K562 (cell line): ENCODE results near the gene EGR2. TPM values are rescaled to one million over a fixed set of nuclear protein-coding genes. Genes with fewer than 3 reads are reported as not detected.
A peak's percentile ranks its signal among the peaks of the same experiment; 100 is the strongest.

ENCODE experiments used
- ARID1B ChIP-seq: fragments of 450-650 bp; IDR thresholded peaks from 2 replicates; pipeline ENCODE4 v1.6.1; 2016; ENCODE audit warnings: antibody characterized with exemption, mild to moderate bottlenecking, inconsistent platforms
- ATF3 ChIP-seq, 2 experiments: fragments of 450-650 bp in 1 of 2; sonication (generic) in 1 of 2; formaldehyde crosslinking in 1 of 2; IDR thresholded peaks in 1 of 2; conservative IDR thresholded peaks in 1 of 2; 2 replicates each; pipeline versions ENCODE4 v1.6.1 to v1.8.1; 2016 to 2023; ENCODE audit warnings: mild to moderate bottlenecking in 2 of 2, moderate library complexity in 2 of 2, inconsistent platforms in 1 of 2, missing genetic modification reagents in 1 of 2
- BRD4 ChIP-seq: fragments of 200-600 bp; sonication (generic); IDR thresholded peaks from 2 replicates; pipeline ENCODE4 v1.6.1; 2017; ENCODE audit warnings: inconsistent platforms
- CREM ChIP-seq: IDR thresholded peaks from 2 replicates; pipeline ENCODE4 v1.6.1; 2014; ENCODE audit warnings: antibody characterized with exemption, low read depth
- CTBP1 ChIP-seq: fragments of 450-650 bp; IDR thresholded peaks from 2 replicates; pipeline ENCODE4 v1.6.1; 2016; ENCODE audit warnings: borderline replicate concordance
- CXXC5 ChIP-seq: fragments of 250-450 bp; sonication (Bioruptor Pico); IDR thresholded peaks from 2 replicates; pipeline ENCODE4 v1.8.0; 2022; ENCODE audit warnings: inconsistent platforms, mild to moderate bottlenecking, moderate library complexity
- E2F4 ChIP-seq: sonication (generic); formaldehyde crosslinking; IDR thresholded peaks from 2 replicates; pipeline ENCODE4 v1.8.0; 2022; ENCODE audit warnings: mild to moderate bottlenecking, low read depth, missing genetic modification reagents
- FOXM1 ChIP-seq, 2 experiments: fragments of 450-650 bp in 1 of 2; sonication (generic) in 1 of 2; formaldehyde crosslinking in 1 of 2; IDR thresholded peaks; 2 replicates each; pipeline versions ENCODE4 v1.6.1 to v1.9.0; 2017 to 2022; ENCODE audit warnings: low read depth in 2 of 2, mild to moderate bottlenecking in 2 of 2, missing genetic modification reagents in 1 of 2, moderate library complexity in 1 of 2
- GMEB1 ChIP-seq: fragments of 250-450 bp; sonication (Bioruptor Pico); IDR thresholded peaks from 2 replicates; pipeline ENCODE4 v1.4.0; 2020; ENCODE audit warnings: mild to moderate bottlenecking
- ILK ChIP-seq: fragments of 450-650 bp; IDR thresholded peaks from 2 replicates; pipeline ENCODE4 v1.6.1; 2016; ENCODE audit warnings: missing genetic modification characterization, low read depth, mild to moderate bottlenecking, missing compliant biosample characterization, moderate library complexity, borderline replicate concordance
- MYNN ChIP-seq, 2 experiments: sonication (generic); formaldehyde crosslinking in 1 of 2; IDR thresholded peaks; 2 replicates each; pipeline versions ENCODE4 v1.5.0 to v1.6.1; 2016 to 2020; ENCODE audit warnings: antibody characterized with exemption in 1 of 2, missing genetic modification reagents in 1 of 2
- NKRF ChIP-seq: fragments of 450-650 bp; IDR thresholded peaks from 2 replicates; pipeline ENCODE4 v1.6.1; 2016; ENCODE audit warnings: borderline replicate concordance
- NONO ChIP-seq, 2 experiments: fragments of 200-400 bp in 1 of 2; fragments of 450-650 bp in 1 of 2; formaldehyde crosslinking in 1 of 2; IDR thresholded peaks; 2 replicates each; pipeline ENCODE4 v1.6.1; 2017; ENCODE audit warnings: low read depth in 2 of 2, mild to moderate bottlenecking in 2 of 2, moderate library complexity in 2 of 2, low read length in 1 of 2
- OTX1 ChIP-seq: fragments of 450-650 bp; formaldehyde crosslinking; IDR thresholded peaks from 2 replicates; pipeline ENCODE4 v1.4.0; 2022; ENCODE audit warnings: mild to moderate bottlenecking
- POLR3G ChIP-seq: IDR thresholded peaks from 2 replicates; pipeline ENCODE4 v1.6.1; 2011; ENCODE audit not compliant: insufficient read length, insufficient replicate concordance; ENCODE audit errors: extremely low read depth
- PPARD ChIP-seq: fragments of 250-450 bp; sonication (Bioruptor Pico); IDR thresholded peaks from 2 replicates; pipeline ENCODE4 v1.8.0; 2022; ENCODE audit warnings: inconsistent platforms, mild to moderate bottlenecking, moderate library complexity
- SP1 ChIP-seq: sonication (generic); formaldehyde crosslinking; IDR thresholded peaks from 2 replicates; pipeline ENCODE4 v1.8.1; 2022; ENCODE audit warnings: mild to moderate bottlenecking, missing genetic modification reagents
- THAP7 ChIP-seq: fragments of 250-450 bp; sonication (Bioruptor Pico); IDR thresholded peaks from 2 replicates; pipeline ENCODE4 v1.5.0; 2021
- TRIM28 ChIP-seq: fragments of 450-650 bp; IDR thresholded peaks from 2 replicates; pipeline ENCODE4 v1.6.1; 2017
- XRCC5 ChIP-seq: fragments of 200-400 bp; formaldehyde crosslinking; IDR thresholded peaks from 2 replicates; pipeline ENCODE4 v1.6.1; 2017; ENCODE audit warnings: low read depth, mild to moderate bottlenecking, low read length
- ZNF436 ChIP-seq: fragments of 250-450, 450-650 bp; sonication (Bioruptor Pico); formaldehyde crosslinking; IDR thresholded peaks from 2 replicates; pipeline ENCODE4 v1.7.0; 2020; ENCODE audit warnings: mild to moderate bottlenecking
- polyA plus RNA-seq, 8 experiments: library from polyadenylated mRNA; depleted of rRNA in 4 of 8; stranded (reverse) in 5 of 8; unstranded in 3 of 8; fragments of >200 nt; fragmentation: Nextera tagmentation in 2 of 8; fragmentation: Illumina TruSeq in 1 of 8; extraction: Ambion mirVana in 2 of 8; extraction: Trizol in 1 of 8; gene quantifications; 2 replicates each; pipeline versions ENCODE4 v1.2.1 to v1.2.3, GENCODE V29; 2011 to 2014; ENCODE audit warnings: inconsistent platforms in 1 of 8, missing spikeins in 1 of 8
- total RNA-seq, 7 experiments: library from RNA; depleted of rRNA in 6 of 7; stranded (reverse); fragments of >200 nt in 6 of 7; fragmentation: Illumina TruSeq in 2 of 7; extraction: Trizol in 2 of 7; gene quantifications; 2 replicates each; pipeline versions ENCODE4 v1.2.1 to v1.2.3, GENCODE V29; 2011 to 2021; ENCODE audit warnings: low replicate concordance in 1 of 7

Gene EGR2
- total and polyA plus RNA-seq, 9 of the 15 experiments (the other 6 are each of a cell fraction or from before 2014, with no cell fraction given) = 0.08 to 0.18 (median 0.12) TPM; not detected in 4

GRCh38 chr10:62816331-62817120 lies at the start of gene EGR2 (continued):
- TF ChIP-seq NKRF (no peak), OTX1 (CRISPR knock-in tag) (no peak), ILK (no peak), CREM (peak; percentile 91), FOXM1 (IDR thresholded peaks at IDR 0.05; ENCODE audit: low read depth) (no peak), FOXM1 (CRISPR knock-in tag; IDR thresholded peaks at IDR 0.05; ENCODE audit: low read depth) (no peak), CXXC5 (CRISPR knock-in tag) (peak; percentile 58), GMEB1 (CRISPR knock-in tag) (no peak), THAP7 (no peak), ARID1B (no peak), TRIM28 (0 out of 2 replicates have a peak, but pooled peaks have one; percentile 56), E2F4 (CRISPR knock-in tag) (no peak), CTBP1 (0 out of 2 replicates have a peak, but pooled peaks have one; percentile 10), MYNN (IDR thresholded peaks at IDR 0.05) (no peak), MYNN (CRISPR knock-in tag; IDR thresholded peaks at IDR 0.05) (no peak), PPARD (CRISPR knock-in tag) (no peak), POLR3G (no peak), ATF3 (IDR thresholded peaks at IDR 0.05) (no peak), ATF3 (CRISPR knock-in tag; conservative IDR thresholded peaks at IDR 0.05) (no peak), BRD4 (no peak), ZNF436 (no peak), XRCC5 (no peak), SP1 (CRISPR knock-in tag) (no peak), NONO (IDR thresholded peaks at IDR 0.05; ENCODE audit: low read depth in 2 of 2, low read length in 1 of 2) (no peak)
